HG03521 (cell line): ENCODE measurements around the gene PARVB.

Experiments used
- ATAC-seq: cut with Tn5 transposase; IDR thresholded peaks from one replicate; pipeline ENCODE4 v1.9.1; 2021; ENCODE audit warnings: mild to moderate bottlenecking, moderate library complexity; ENCODE audit not compliant: unreplicated experiment

Gene PARVB

GRCh38 chr22:44151676-44152075 is 127.6 kb downstream of the PARVB start:
- ATAC-seq, result no peak

DNA sequence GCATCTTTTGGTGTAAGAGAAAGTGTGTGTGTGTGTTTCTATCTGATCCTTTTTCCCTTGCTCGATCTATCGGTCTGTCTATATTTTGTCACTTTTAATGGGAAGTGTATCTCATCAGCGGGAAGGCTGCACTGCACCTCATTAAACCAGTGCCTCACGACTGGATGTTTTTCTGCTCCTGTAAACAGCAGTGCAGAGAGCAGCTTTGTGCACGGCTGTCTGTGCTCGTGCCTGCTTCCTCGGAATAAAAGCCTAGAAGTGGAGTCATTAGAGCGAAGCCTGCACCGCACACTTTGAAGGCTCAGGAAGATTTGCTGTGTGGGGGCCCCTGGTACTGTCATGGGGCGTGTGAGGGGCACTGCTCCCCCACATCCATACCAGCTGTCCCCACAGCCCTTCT is 129.6 kb downstream of the PARVB start:
- no peak for ATAC-seq

GRCh38 chr22:44154436-44154942 is 130.4 kb downstream of the PARVB start:
- ATAC-seq, result no peak

DNA sequence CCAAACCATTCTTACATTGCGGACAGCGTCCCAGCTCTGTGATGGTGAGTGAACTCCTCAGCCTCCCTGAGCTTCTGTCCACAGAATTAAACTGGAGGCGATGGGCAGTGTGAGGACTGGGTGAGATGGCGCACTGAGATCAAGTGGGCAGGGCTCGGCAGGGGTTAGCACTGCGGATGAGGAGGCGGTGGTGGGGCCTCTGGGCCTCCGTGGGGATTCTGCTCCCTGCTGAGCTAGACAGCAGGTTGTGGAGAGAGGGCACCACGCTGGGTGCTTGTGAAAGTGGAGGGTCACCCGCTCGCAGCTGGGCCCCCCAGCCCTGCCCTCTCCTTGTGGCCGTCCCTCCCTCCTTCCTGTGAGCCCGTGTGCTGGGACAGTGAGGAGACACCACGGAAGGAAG is 131.0 kb downstream of the PARVB start:
- ATAC-seq, result no peak

- no peak for ATAC-seq
Measured at GRCh38 chr22:44157916-44158618, 134.0 kb downstream of the PARVB start.

GRCh38 chr22:44158816-44159215 is 134.7 kb downstream of the PARVB start:
- ATAC-seq, result no peak

- no peak for ATAC-seq
Measured at GRCh38 chr22:44159221-44159620, 135.1 kb downstream of the PARVB start.

- ATAC-seq, result no peak
Measured at GRCh38 chr22:44159811-44160210, 135.7 kb downstream of the PARVB start.

- no peak for ATAC-seq
Measured at GRCh38 chr22:44160421-44160820, 136.3 kb downstream of the PARVB start.

- ATAC-seq, result no peak
Measured at GRCh38 chr22:44161673-44162072, 137.6 kb downstream of the PARVB start.

GRCh38 chr22:44162960-44163359 is 138.9 kb downstream of the PARVB start:
- ATAC-seq, result no peak

- ATAC-seq, result no peak
Measured at GRCh38 chr22:44163536-44163935, 139.4 kb downstream of the PARVB start.

DNA sequence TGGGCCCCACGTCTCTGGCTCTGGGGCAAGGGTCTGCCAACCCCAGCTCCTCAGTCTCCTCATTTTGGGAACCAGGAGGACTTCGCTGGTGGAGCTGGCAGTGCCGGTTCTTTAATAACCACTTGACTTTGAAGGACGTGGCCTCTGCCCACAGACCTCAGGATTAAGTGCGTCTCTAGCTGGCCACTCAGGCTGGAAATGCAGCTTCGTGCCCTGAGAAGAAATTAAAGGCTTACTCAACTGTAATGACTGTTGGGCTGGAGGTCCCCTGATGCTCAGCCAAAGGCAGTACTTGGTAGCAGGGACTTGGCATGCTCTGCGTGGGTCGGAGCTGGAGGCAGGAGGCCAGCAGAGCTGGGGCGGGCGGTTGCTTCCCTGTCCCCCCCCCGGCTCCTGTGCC is 139.9 kb downstream of the PARVB start:
- no peak for ATAC-seq

DNA sequence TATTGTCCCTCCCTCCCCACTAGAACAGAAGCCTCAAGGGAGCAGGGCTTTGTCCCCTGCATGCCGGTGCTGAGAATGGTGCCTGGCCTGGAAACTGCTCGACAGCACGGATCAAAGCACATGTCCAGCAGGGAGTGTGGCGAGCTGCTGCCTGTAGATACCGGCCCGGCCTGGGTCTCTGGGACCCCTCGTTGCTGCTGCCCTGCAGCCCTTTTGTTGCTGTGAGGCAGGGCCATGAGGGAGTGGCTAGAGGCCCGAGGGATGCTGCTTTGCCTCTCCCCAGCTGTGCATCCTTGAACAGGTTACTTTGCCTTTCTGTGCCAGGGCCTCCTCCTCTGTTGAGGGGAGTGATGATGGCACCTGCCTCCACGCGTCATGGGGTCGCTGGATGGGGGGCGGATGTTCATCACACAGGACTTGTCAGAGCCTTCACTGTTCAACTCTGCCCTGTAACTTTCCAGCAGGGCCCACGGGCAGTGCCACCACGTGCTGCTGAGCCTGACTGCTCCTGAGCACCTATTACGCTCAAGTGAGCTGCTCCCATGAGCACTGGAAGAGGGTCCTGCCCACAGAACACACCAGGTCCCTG is 141.3 kb downstream of the PARVB start:
- ATAC-seq, result no peak

DNA sequence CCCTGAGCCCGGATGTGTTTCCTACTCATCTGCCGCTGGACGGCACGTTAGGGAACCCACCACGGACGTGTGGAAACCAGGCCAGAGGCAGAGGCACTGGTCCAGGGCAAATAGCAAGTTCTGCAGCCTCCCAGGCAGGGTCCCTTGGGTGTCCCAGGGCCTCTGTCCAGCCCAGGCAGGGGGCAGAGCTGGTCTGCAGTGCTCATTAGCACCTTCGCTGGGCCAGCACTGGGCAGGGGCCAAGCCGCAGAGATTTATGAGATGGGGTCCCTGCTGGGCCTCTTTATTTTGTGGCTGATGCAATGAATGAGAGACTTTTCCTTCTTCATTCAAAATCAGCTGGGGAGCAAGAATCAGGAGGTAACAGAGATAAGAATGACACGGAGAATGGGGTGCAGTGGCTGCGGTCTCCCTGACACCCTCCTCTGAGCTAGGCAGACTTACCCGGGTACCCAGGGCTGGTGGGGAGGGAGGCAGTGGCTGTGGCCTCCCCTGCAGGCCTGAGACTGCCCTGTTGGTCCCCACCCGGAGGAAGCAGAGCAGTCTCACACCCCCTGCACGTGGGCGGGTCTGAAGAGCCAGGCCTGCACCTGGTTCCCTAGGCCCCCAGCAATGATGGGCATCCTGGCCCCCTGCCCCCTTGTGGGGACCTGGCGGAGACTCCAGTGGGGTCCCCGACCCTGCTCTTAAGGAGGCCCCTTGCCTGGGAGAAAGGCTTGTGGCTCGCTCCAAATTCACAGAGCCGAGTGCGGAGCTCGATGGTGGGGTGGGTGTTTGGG is 142.6 kb downstream of the PARVB start:
- ATAC-seq, result no peak

DNA sequence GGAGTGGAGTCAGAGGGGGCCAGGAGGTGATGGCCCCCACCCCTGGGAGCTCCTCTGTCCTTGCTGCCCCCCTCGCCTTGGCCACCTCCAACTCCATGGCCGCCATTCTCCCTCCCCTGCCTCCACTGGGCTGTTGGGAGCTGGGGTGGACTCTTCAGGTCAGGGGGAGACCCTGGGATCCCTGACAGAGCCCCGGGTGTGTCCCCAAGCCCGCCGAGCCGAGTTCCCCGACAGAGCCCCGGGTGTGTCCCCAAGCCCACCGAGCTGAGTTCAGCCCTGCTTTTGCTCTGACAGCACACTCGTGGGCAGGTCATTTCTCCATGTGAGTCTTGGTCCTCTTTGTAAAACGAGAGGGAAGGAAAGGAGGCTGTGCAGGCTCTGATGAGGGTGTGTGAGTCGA is 143.4 kb downstream of the PARVB start:
- ATAC-seq, result no peak

DNA sequence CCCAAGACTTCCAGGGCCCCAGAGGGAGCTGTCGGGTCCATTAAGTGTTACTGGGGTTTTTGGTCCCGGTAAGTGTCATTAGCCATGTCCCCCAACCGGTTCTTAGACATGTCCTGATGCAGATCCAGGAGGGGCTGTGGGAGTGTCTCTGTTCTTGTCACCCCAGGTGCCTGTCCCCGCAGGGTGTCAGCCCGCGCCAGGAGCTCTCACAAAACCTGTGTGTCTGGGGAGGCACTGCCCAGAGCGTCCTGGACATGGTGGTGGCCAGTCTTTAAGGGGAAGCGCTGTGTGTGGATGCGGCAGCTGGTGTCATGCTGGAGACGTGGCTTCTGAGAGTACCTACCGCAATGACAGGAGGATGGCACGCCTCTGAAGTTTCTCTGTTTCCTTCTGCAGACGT is 144.1 kb downstream of the PARVB start:
- ATAC-seq, result no peak

DNA sequence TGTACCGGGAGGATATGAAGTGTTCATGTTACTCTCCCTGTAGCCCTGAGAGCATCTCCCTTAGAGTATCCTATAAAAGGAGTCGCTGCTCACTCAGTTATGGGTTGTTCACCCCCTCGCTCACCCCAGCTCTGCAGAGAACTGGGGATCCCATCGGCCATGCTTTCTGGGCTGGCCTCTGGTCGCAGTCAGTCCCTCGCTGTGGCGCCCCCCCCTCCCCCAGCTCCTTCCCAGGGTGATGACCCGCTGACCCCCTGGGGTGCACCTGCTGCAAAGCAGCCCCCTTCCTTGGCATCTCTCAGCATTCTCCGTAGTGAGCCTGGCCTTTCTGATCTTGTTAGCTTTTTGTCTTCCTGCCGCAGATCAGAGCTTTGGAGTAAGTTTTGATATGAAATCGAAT is 146.4 kb downstream of the PARVB start:
- no peak for ATAC-seq

- ATAC-seq, result no peak
Measured at GRCh38 chr22:44171561-44171960, 147.5 kb downstream of the PARVB start.

GRCh38 chr22:44172370-44173108 is 148.4 kb downstream of the PARVB start:
- ATAC-seq, result peak; percentile 65

GRCh38 chr22:44173154-44173553 is 149.1 kb downstream of the PARVB start:
- no peak for ATAC-seq
